WERI-Rb-1 (cell line): ENCODE data around the gene RNF220.

Experiments
- DNase-seq: peaks from one replicate; pipeline ENCODE4 v3.0.0-alpha.2; 2020
- H3K27ac ChIP-seq: fragments of 250-450 bp; sonication (Bioruptor Pico); 2 replicates; pipeline ENCODE4 v1.5.1; 2020; ENCODE audit warnings: mild to moderate bottlenecking, moderate library complexity
- H3K27me3 ChIP-seq: fragments of 250-450 bp; sonication (Bioruptor Pico); 2 replicates; pipeline ENCODE4 v1.5.1; 2021; ENCODE audit warnings: mild to moderate bottlenecking, low read depth, moderate library complexity; ENCODE audit not compliant: insufficient read depth, severe bottlenecking
- H3K36me3 ChIP-seq: fragments of 250-450 bp; sonication (Bioruptor Pico); 2 replicates; pipeline ENCODE4 v1.5.1; 2020; ENCODE audit warnings: mild to moderate bottlenecking, moderate library complexity
- H3K4me3 ChIP-seq: 2 replicates; pipeline ENCODE4 v1.5.1; 2011; ENCODE audit warnings: low read depth, mild to moderate bottlenecking, control low read depth, low read length
- H3K9me3 ChIP-seq: fragments of 250-450 bp; sonication (Bioruptor Pico); 2 replicates; pipeline ENCODE4 v1.5.1; 2021; ENCODE audit warnings: mild to moderate bottlenecking, moderate library complexity; ENCODE audit not compliant: severe bottlenecking
- TF ChIP-seq, protein P1 (sequence below): IDR thresholded peaks from 2 replicates; pipeline ENCODE4 v1.5.1; 2011; ENCODE audit warnings: low read depth, mild to moderate bottlenecking, control low read depth, inconsistent platforms, low read length

Gene RNF220

DNA sequence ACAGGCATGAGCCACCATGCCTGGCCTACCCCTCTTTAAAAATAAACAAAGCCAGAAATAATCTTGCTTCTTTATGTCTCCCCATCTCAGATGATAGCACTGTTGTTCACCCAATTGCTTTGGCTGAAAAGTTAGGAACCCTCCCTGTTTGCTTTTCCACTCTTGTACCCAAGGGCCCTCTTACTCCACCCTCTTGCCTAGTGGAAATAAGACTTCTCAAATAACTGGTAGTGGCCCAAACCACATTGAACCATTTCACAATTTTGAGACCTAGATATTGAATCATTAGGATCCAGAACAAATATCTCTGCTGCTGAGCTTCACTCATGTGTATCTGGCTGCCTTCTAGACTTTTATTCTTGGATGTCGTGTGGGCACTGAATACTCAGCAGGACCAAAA, 37.7 kb downstream of the RNF220 start:
- TF ChIP-seq, protein P1, sequence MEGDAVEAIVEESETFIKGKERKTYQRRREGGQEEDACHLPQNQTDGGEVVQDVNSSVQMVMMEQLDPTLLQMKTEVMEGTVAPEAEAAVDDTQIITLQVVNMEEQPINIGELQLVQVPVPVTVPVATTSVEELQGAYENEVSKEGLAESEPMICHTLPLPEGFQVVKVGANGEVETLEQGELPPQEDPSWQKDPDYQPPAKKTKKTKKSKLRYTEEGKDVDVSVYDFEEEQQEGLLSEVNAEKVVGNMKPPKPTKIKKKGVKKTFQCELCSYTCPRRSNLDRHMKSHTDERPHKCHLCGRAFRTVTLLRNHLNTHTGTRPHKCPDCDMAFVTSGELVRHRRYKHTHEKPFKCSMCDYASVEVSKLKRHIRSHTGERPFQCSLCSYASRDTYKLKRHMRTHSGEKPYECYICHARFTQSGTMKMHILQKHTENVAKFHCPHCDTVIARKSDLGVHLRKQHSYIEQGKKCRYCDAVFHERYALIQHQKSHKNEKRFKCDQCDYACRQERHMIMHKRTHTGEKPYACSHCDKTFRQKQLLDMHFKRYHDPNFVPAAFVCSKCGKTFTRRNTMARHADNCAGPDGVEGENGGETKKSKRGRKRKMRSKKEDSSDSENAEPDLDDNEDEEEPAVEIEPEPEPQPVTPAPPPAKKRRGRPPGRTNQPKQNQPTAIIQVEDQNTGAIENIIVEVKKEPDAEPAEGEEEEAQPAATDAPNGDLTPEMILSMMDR = no peak
- H3K27ac ChIP-seq = no peak overlapping the region
- no peak overlapping the region for H3K4me3 ChIP-seq
- no peaks in the 10 kb centered on the region for H3K27me3 ChIP-seq
- no peaks in the 10 kb centered on the region for H3K36me3 ChIP-seq
- no peaks in the 10 kb centered on the region for H3K9me3 ChIP-seq
- no peak for DNase-seq

DNA sequence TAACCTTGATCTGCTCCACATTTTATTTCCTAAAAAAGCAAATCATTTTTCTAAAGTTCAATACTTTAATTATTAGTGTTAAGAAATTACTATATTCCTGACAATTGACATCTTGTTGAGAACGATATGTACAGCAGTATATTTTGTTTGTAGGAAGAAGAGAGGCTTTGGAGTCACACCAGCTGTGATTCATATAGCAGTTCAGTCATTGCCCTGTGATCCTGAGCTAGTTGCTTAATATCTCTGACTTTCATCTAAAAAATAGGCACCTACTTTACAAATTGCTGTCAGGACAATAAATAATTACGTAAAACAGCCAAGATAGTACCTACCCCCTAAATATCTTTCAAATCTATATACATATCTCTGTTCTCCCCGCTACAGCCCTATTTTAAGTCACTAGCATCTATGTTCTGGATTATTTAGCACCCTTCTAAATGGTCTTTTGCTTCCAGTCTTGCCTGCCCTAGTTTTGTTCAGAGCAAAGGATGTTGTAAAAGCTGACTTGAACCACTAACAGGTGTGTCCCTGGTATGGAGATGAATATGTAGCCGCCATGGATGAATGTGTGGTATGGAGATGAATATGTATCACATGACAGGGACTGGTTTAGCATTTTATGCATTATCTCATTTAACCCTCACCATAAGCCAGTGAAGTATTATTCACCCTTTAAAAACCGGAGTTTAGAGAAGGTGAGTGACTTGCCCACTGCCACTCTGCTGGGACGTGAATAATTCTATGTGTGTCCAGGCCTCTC, 42.2 kb downstream of the RNF220 start:
- no peak for DNase-seq
- Histone ChIP-seq H3K27me3 (no peaks in the 10 kb centered on the region), H3K9me3 (no peaks in the 10 kb centered on the region), H3K4me3 (no peak overlapping the region), H3K27ac (no peak overlapping the region), H3K36me3 (no peaks in the 10 kb centered on the region)
- TF ChIP-seq, protein P1 = no peak

DNA sequence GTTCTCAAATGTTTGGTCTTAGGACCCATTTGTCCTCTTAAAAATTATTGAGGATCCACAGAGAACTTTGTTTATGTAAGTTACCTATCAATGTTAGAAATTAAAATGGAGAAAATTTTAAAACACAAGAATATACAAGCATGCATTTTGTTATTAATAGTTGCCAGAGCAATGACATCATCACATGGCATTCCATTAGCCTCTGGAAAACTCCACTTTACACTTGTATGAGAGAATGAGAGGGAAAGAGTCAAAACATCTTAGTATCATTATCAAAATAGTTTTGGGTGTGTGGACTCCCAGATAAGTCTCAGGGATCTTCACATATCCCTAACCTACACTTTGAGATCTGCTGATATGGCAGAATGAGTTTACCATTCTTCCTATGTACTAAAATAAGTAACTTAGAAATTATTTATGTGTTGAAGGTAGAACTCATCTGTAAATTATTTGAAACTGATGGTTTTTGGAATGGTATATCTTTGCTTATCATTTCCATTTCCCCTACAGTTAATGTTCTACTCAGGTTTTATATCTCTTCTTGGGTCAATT, 48.8 kb downstream of the RNF220 start:
- Histone ChIP-seq H3K27ac (no peak overlapping the region), H3K27me3 (no peaks in the 10 kb centered on the region), H3K4me3 (no peak overlapping the region), H3K9me3 (peaks cover 5% of the 10 kb centered on the region), H3K36me3 (no peaks in the 10 kb centered on the region)
- TF ChIP-seq, protein P1 = no peak
- no peak for DNase-seq

DNA sequence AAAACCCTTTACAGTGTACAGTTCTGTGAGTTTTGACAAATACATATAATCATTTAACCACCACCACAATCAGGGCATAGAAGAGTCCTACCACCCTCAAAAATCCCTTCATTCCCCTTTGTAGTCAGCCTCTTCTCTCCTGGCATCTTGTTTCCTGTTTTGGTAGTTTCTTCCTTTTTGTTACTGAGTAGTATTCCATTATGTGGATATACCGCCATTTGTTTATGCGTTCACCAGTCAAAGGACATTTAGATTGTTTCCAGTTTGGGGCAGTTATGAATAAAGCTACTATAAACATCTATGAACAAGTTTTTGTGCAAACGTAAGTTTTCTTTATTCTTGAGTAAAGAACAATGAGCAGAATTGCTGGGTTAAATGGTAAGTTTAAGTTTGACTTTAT, 49.6 kb downstream of the RNF220 start:
- Histone ChIP-seq H3K27me3 (no peaks in the 10 kb centered on the region), H3K36me3 (no peaks in the 10 kb centered on the region), H3K27ac (no peak overlapping the region), H3K9me3 (peaks cover 5% of the 10 kb centered on the region), H3K4me3 (no peak overlapping the region)
- TF ChIP-seq, protein P1 = no peak
- DNase-seq = no peak

DNA sequence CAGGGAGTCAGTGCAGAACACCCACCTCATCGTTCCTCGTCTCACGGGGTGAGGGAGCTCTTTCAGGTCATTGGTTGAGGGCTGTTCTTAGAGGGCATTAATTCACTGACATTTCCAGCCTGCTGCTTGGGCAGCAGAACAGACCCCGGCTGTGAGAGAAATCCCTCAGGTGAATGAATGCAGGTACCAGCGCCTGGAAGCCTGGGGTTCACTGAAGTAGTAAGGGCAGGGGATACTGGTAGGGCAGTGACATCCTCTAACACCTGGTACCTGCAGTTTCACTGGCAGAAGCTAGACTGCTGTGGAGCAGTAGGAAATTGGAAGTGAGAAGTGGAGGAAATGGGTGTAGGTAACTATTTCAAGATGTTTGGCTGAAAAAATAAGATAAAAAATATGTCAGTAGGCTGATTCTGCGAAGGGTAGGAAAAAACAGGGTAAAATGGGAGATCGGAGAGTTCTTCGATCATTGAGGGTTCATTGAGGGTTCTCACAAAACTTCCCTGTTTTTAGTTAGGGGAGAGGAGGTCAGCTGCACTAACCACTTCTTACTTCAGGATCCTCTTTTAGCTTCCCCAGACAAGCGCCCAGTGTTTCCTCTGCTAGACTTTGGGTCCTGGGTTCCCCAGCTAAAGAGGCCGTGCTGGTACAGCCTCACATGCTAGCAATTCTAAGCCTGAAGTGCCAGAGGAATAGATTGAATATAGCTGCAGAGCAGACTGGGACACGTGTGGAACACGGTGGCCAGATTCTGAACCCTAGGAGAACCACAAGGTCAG, 55.2 kb downstream of the RNF220 start:
- H3K9me3 ChIP-seq = no peaks in the 10 kb centered on the region
- no peaks in the 10 kb centered on the region for H3K27me3 ChIP-seq
- TF ChIP-seq, protein P1 = no peak
- H3K27ac ChIP-seq = no peak overlapping the region
- peak; percentile 14 for DNase-seq
- no peaks in the 10 kb centered on the region for H3K36me3 ChIP-seq
- no peak overlapping the region for H3K4me3 ChIP-seq
